Endothelial cell of umbilical vein (primary cell): ENCODE measurements around the gene MDFIC. TPM values are rescaled to one million over a fixed set of nuclear protein-coding genes. Genes with fewer than 3 reads are reported as not detected.

ENCODE experiments used
- BruUV-seq: library from RNA; stranded (reverse); fragments of 400-500 nt; replicated peaks from 2 replicates; lab custom pipeline; 2021; lab: Mats Ljungman, UMichigan
- CTCF ChIA-PET: fragments of 300-600, 350-600 bp; sonication (Branson Sonifier 250); formaldehyde crosslinking; loops from one replicate; lab custom pipeline; 2021; ENCODE audit warnings: antibody characterized with exemption, inconsistent platforms; lab: Charles Lee
- POLR2A ChIA-PET: fragments of 300-600, 350-600 bp; sonication (Branson Sonifier 250); formaldehyde crosslinking; loops from one replicate; lab custom pipeline; 2021; ENCODE audit warnings: antibody characterized with exemption, inconsistent platforms; lab: Charles Lee
- DNase-seq: peaks from one replicate; pipeline ENCODE4 v3.0.0-alpha.2; 2011; ENCODE audit warnings: low read depth, low spot score
- FAIRE-seq: peaks from 2 replicates; lab custom pipeline; 2011; peaks lifted over from hg19 to GRCh38; lab: Jason Lieb, UNC
- H2AFZ ChIP-seq: 2 replicates; pipeline ENCODE4 v1.6.0; 2012; ENCODE audit warnings: low read depth, low read length, control low read depth, inconsistent platforms
- H3K27ac ChIP-seq: 2 replicates; pipeline ENCODE4 v1.5.1; 2011; ENCODE audit warnings: low read depth, mild to moderate bottlenecking, control low read depth, low read length, moderate library complexity; ENCODE audit not compliant: insufficient read depth
- H3K27me3 ChIP-seq, 2 experiments: 2 replicates each; pipeline versions ENCODE4 v1.6.0 to v1.6.1; 2011; ENCODE audit warnings: low read length in 2 of 2, mixed read lengths in 1 of 2; ENCODE audit not compliant: control insufficient read depth in 2 of 2, insufficient read depth in 2 of 2
- H3K36me3 ChIP-seq, 2 experiments: 2 replicates in 1 of 2; 3 replicates in 1 of 2; pipeline ENCODE4 v1.5.1; 2011; ENCODE audit warnings: low read length in 2 of 2, mild to moderate bottlenecking in 1 of 2, moderate library complexity in 1 of 2; ENCODE audit not compliant: control insufficient read depth in 2 of 2, insufficient read depth in 2 of 2; ENCODE audit errors: extremely low read depth in 1 of 2
- H3K4me1 ChIP-seq: 3 replicates; pipeline ENCODE4 v1.5.1; 2011; ENCODE audit warnings: mild to moderate bottlenecking, low read length; ENCODE audit not compliant: control insufficient read depth, insufficient read depth; ENCODE audit errors: extremely low read depth
- H3K4me2 ChIP-seq: 2 replicates; pipeline ENCODE4 v1.6.1; 2011; ENCODE audit warnings: low read length, control low read depth, mixed read lengths; ENCODE audit not compliant: insufficient read depth
- H3K4me3 ChIP-seq, 3 experiments: fragments of 200-600 bp in 1 of 3; sonication (generic), shearing (Covaris generic) in 1 of 3; replicated peaks in 1 of 3; 2 replicates each; pipeline ENCODE4 v1.5.1; 2011 to 2016; ENCODE audit warnings: control low read depth in 3 of 3, low read length in 3 of 3, mild to moderate bottlenecking in 2 of 3, inconsistent platforms in 1 of 3, low read depth in 1 of 3, moderate library complexity in 1 of 3; ENCODE audit not compliant: insufficient read depth in 1 of 3
- H3K79me2 ChIP-seq: 2 replicates; pipeline ENCODE4 v1.6.0; 2012; ENCODE audit warnings: low read length, inconsistent platforms; ENCODE audit not compliant: control insufficient read depth, insufficient read depth
- H3K9ac ChIP-seq: replicated peaks from 2 replicates; pipeline ENCODE3; 2011; ENCODE audit warnings: low read length, control low read depth; ENCODE audit not compliant: insufficient read depth; ENCODE audit errors: extremely low read depth
- H3K9me1 ChIP-seq: replicated peaks from 3 replicates; pipeline ENCODE4 v1.6.0; 2011; ENCODE audit warnings: mild to moderate bottlenecking, low read length; ENCODE audit not compliant: control insufficient read depth, insufficient read depth; ENCODE audit errors: extremely low read depth
- H3K9me3 ChIP-seq: replicated peaks from 2 replicates; pipeline ENCODE4 v1.5.1; 2012; ENCODE audit warnings: low read length, inconsistent platforms; ENCODE audit not compliant: control insufficient read depth, insufficient read depth
- H4K20me1 ChIP-seq: replicated peaks from 2 replicates; pipeline ENCODE3; 2011; ENCODE audit warnings: mild to moderate bottlenecking, low read length; ENCODE audit not compliant: control insufficient read depth, insufficient read depth; ENCODE audit errors: extremely low read depth
- CTCF ChIP-seq, 2 donors: IDR thresholded peaks; 1 replicate in 1 of 2; 2 replicates in 1 of 2; pipeline ENCODE4 v1.5.1; 2011; ENCODE audit warnings: low read length in 2 of 2, mild to moderate bottlenecking in 2 of 2, moderate library complexity in 2 of 2, control low read depth in 1 of 2, inconsistent platforms in 1 of 2, low read depth in 1 of 2; ENCODE audit not compliant: insufficient read depth in 1 of 2; ENCODE audit errors: extremely low read depth in 1 of 2
- EZH2 ChIP-seq: IDR thresholded peaks from 2 replicates; pipeline ENCODE4 v1.6.1; 2012; ENCODE audit warnings: borderline replicate concordance, low read depth, mild to moderate bottlenecking, moderate library complexity, low read length, inconsistent platforms; ENCODE audit not compliant: severe bottlenecking
- FOS ChIP-seq: IDR thresholded peaks from 2 replicates; pipeline ENCODE4 v1.6.1; 2011; ENCODE audit warnings: mild to moderate bottlenecking, low read length, moderate library complexity, borderline replicate concordance; ENCODE audit not compliant: insufficient read depth
- GATA2 ChIP-seq: IDR thresholded peaks from 2 replicates; pipeline ENCODE4 v1.7.0; 2011; ENCODE audit warnings: low read depth, mild to moderate bottlenecking, moderate library complexity, mixed read lengths, low read length; ENCODE audit not compliant: insufficient read length, insufficient read depth
- JUN ChIP-seq: IDR thresholded peaks from 2 replicates; pipeline ENCODE4 v1.6.1; 2011; ENCODE audit warnings: borderline replicate concordance, low read depth; ENCODE audit not compliant: insufficient read length, insufficient read depth
- MYC ChIP-seq: IDR thresholded peaks from one replicate; pipeline ENCODE4 v1.6.1; 2011; ENCODE audit warnings: mild to moderate bottlenecking, low read depth, low read length
- POLR2A ChIP-seq: IDR thresholded peaks from 2 replicates; pipeline ENCODE4 v1.6.1; 2012; ENCODE audit warnings: low read depth, mild to moderate bottlenecking, control low read depth, low read length
- POLR2AphosphoS5 ChIP-seq: IDR thresholded peaks from 2 replicates; pipeline ENCODE4 v1.6.1; 2012; ENCODE audit warnings: low read depth, mild to moderate bottlenecking, control low read depth, low read length, moderate library complexity; ENCODE audit not compliant: insufficient read depth
- dilution Hi-C: fragments of 300-500 bp; cut with MboI; formaldehyde crosslinking; loops from one replicate; pipeline ENCODE4 v1.15.0; 2019; ENCODE audit warnings: low sequenced_read_pairs; ENCODE audit not compliant: extremely low pct_ligation_motif_present
- intact Hi-C: fragments of 100-400 bp; cut with micrococcal nuclease; formaldehyde crosslinking; loops from one replicate; pipeline ENCODE4 v1.10.0; 2022
- polyA plus RNA-seq, 4 experiments: library from polyadenylated mRNA; depleted of rRNA in 3 of 4; stranded (reverse) in 3 of 4; unstranded in 1 of 4; fragments of >200 nt; gene quantifications; 2 replicates each; pipeline versions ENCODE4 v1.2.1 to v1.2.3, GENCODE V29; 2011 to 2012; ENCODE audit warnings: missing spikeins in 1 of 4
- total RNA-seq: library from RNA; stranded (reverse); gene quantifications from 2 replicates; pipeline ENCODE4 v1.2.3, GENCODE V29; 2021
- TF ChIP-seq, protein P1 (sequence below): IDR thresholded peaks from 2 replicates; pipeline ENCODE4 v1.6.1; 2011; ENCODE audit not compliant: insufficient read depth, insufficient read length

MDFIC gene
- total and polyA plus RNA-seq, 2 donors (not counting 3 experiments of a cell fraction or from before 2014, with no cell fraction given), result 6.5 to 14.2 TPM

DNA sequence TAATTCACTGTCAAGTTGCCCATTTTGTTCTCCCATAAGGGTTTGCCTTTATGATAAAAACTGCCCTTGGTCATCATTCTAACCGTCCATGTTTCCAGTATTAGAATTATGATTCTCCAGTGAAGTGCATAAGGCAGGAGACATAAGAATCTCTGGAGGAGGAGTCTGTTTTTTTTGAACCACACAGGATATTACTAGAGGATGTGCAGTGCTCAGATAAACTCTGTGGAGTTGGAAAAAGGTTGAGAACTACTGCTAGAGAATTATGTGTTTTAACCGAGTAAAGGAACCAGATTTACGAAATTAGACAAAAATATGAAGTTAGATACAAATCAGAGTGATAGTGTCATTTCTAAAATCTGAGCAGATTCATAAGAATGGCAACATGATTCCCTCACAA lies 40.5 kb downstream of the MDFIC start:
- H3K9me3 ChIP-seq, result no peaks in the 10 kb centered on the region
- no peaks in the 10 kb centered on the region for H3K79me2 ChIP-seq
- ChIA-PET POLR2A (no interaction called here), CTCF (no interaction called here)
- FAIRE-seq, result peak; percentile 24
- H3K27ac ChIP-seq, result no peak overlapping the region
- H3K4me3 ChIP-seq, result no peak overlapping the region
- TF ChIP-seq POLR2A (no peak), MYC (no peak), POLR2AphosphoS5 (no peak), EZH2 (no peak), GATA2 (no peak), CTCF (IDR thresholded peaks at IDR 0.05; ENCODE audit: extremely low read depth in 1 of 2, insufficient read depth in 1 of 2, low read depth in 1 of 2, low read length in 2 of 2) (no peak), JUN (no peak), FOS (no peak)
- TF ChIP-seq, protein P1, sequence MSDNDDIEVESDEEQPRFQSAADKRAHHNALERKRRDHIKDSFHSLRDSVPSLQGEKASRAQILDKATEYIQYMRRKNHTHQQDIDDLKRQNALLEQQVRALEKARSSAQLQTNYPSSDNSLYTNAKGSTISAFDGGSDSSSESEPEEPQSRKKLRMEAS, result no peak
- DNase-seq, result peak; percentile 32
- no peaks in the 10 kb centered on the region for H3K36me3 ChIP-seq
- no peak overlapping the region for H2AFZ ChIP-seq
- intact Hi-C loops (no loop called here), dilution Hi-C loops (no loop called here)
- no peaks in the 10 kb centered on the region for H3K9me1 ChIP-seq
- no peaks in the 10 kb centered on the region for H3K27me3 ChIP-seq
- H3K4me1 ChIP-seq, result no peaks in the 10 kb centered on the region
- no peak overlapping the region for H3K4me2 ChIP-seq
- H3K9ac ChIP-seq, result no peak overlapping the region
- BruUV-seq, result no TSS peak
- H4K20me1 ChIP-seq, result no peaks in the 10 kb centered on the region
